NCI-H2171 (cell line): Measurements from ENCODE around the gene PCBP1.
"Not testable (repeated sequence)": the region's sequence is repeated elsewhere in the genome, so short reads cannot be mapped to it uniquely, and the experiment has no call there.

ENCODE experiments used
- DNase-seq: peaks from one replicate; lab custom pipeline; 2025; lab: John Stamatoyannopoulos, UW

PCBP1 gene

DNA sequence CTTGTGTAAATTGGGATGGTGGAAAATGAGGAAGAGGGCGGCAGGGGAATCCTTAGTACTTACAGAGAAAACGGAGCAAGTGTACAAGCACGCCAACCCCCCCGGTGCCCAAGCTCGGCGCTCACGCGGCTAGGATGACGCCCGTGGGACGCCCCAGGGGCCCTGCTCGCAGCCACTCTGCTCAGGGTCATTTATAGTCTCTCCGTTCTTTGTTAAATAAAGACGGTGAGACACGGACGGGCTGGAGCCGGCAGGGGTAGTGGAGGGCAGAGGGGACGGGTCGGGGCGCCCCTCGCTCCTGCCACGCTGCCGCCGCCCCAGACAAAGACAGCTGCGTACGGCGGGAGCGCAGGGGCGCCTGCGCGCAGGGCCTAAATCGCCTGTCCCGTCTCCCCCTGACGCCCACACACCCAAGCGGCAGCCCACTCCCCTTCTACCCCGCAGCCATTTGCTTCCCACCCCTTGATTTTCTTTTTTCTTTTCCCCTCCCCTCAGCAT, 37.8 kb downstream of the PCBP1 start:
- peak; percentile 76 for DNase-seq

DNA sequence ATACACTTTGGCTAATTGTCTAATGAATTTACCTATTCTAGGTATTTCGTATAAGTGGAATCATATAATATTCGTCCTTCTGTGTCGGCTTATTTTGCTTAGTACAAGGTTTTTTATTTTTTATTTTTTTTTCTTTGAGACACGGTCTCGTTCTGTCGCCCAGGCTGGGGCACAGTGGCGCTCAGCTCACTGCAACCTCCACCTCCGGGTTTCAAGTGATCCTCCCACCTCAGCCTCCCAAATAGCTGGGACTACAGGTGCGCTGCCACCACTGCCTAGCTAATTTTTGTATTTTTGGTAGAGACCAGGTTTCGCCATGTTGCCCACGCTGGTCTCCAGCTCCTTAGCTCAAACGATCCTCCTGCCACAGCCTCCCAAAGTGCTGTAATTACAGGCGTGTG, 38.2 kb downstream of the PCBP1 start:
- no peak for DNase-seq

DNA sequence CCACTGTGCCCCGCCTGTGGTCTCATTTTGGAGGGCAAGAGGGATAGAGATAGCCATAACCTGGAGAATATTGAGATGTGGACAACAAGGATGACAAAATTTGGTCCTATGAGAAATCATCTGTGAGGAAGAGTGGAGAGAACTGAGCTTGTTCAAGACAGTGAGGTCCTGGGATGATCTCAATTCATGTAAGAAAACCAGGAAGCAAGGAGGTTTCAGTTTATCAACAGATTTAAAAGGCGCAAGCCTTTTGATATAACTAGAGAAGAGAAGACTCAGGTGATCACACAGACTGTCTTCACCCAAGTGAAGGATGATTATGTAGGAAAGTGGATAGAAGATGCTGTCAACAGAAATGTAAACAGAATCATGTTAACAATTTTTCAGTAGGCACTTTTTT, 39.1 kb downstream of the PCBP1 start:
- DNase-seq, result no peak

DNA sequence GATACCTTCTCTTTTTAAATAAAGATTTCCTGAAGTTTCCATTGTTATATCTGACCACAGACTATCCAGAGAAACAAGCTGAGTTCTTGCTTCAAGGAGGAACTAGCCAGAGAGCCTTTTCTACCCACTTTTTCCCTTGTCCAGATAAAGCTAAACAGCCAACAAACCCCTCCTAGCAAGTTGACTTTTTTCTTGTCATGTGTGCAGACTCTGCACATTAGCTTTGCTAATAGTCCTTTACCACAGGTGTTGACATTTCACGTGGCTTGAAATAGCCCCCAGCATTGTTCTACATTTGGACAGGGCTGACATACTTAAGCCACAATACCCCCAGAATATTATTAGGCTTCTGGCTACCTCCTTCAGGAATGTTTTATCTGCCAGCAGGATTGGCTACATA, 40.7 kb downstream of the PCBP1 start:
- DNase-seq, result no peak

DNA sequence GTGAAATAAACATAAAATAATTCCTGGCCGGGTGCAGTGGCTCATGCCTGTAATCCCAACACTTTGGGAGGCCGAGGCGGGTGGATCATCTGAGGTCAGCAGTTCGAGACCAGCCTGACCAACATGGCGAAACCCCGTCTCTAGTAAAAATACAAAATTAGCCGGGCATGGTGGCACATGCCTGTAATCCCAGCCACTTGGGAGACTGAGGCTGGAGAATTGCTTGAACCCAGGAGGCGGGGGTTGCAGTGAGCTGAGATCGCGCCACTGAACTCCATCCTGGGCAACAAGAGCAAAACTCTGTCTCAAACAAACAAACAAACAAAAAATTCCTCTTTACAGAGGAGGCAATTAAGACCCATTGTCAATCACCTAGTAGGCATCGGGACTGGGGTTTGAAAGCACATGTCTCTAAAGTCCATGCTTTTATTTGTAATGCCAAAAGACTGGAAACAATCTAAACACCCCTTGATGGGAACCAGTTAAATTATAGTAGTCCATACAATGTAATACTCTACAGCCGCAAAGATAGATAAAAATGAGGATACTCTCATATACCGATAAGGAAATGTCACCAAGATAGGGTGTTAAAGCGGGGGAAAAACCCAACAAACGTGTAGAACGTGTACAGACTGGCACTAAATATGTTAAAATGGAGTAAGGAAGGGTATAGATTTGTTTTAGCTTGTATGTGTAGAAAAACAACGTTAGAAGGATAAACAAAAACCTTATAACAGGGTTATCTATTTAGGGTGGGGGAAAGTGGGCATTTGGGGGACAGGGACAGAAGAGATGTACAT, 44.3 kb downstream of the PCBP1 start:
- not testable (repeated sequence) for DNase-seq

DNA sequence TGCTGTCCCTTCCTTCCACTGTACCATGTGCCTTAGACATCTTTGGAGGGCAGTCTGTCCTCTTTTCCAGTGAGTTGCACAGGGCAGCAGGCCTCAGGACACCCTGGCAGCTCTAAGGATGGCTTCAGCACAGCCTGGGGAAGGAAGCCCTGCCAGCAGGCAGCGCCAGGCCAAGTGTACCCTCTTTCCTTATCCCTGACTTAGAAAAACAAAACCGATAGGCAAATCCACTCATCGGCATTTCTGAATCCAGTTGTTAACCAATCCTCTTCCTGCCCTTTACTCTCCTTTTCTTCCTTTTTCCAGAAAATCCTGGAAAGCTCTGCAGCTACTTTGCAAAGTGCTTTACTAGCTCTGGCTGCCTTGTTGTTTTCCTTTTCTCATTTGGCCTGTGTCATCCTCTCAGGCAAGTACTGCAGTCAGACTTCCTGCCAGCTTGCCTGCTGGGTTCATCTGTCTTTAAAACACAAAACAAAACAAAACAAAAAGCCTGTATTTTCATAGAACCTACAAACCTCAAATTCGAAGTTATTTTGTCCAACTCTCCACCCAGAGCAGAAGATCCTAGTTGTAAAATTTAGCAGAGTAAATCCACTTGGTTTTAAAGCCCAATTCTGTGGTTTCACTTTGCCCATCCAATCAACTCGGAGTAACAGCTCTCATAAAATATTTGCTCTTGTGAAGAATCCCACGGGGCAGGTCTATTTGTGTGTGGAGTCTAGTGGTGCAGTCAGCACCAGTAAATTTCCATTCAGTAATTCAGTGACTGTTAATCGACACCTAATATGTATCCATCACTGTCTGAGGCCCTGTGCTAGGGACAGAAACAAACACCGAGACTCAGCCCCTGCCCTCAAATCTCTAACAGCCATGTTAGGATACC, 45.2 kb downstream of the PCBP1 start:
- peak; percentile 82 for DNase-seq

DNA sequence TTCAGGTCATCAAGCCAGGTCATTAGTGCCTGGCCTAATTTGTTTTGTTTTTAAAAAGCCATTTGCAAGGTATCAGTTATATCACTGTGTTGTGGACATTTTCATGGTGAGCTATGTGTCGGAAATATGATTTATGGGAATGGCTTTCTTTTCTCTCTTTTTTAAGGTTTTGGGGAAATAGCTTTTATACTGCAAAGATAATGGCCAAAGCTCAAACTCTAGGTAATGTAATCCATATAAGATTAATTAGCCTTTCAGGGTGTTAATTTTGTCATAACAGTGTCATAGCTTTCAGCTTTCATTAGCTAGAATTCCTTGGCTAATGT, 45.8 kb downstream of the PCBP1 start:
- DNase-seq, result no peak

DNA sequence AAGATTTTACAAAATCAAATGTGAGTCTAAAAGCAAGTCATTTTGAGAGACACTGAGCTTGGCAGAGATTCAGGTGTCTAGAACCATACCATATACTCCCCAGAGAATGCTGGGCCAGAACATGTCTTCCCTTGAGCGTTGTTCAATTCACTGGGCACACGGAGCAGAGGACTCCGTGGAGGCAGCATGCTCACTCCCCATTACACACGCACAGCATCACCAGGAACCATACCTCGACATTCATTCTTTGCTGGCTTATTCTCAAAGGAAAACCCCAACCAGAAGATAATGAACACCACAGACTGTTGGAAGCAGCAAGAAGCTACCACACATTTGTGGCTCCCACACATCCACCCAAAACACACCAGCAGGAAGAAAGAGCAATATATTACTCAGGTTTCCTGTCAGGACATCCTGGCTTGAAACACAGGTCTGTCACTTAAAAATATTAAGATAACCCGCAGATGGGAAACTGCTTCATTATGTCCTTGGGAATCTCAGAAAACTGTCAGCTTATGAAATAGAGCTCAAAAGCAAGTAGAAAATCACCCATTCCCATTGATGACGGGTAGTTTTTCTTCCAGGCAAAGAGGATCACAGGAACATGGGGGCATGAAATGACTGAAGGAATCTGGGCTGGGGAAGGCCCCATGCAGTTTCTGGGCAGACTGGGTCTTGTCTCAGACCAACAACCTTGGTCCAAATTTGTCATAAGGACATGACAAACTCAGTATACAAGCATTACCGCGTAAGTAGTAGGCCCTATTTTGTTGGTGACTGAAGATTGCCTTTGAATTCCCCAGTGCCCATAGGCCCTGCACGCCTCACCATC, 46.4 kb downstream of the PCBP1 start:
- DNase-seq, result peak; percentile 93

DNA sequence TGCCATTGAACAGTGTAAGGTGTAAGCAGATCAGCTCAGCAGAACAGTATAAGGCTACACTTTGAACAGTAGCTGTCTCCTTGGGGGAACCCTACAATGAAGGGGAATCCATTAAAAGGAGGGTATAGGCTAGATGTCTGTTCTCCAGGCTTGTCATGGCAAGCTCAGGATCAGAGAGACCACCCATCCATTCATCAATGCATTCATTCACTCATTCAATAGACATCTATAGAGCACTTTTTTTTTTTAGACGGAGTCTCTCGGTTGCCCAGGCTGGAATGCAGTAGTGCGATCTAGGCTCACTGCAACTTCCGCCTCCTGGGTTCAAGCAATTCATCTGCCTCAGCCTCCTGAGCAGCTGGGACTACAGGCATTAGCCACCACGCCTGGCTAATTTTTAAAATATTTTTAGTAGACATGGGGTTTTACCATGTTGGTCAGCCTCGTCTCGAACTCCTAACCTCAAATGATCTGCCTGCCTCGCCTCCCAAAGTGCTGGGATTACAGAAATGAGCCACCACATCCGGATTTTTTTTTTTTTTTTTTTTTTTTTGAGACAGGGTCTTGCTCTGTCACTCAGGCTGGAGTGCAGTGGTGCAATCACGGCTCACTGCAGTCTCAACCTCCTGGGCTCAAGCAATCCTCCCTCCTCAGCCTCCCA, 47.2 kb downstream of the PCBP1 start:
- peak; percentile 66 for DNase-seq
